ENCODE data around the gene SUPT3H.
"Not testable (repeated sequence)": the region's sequence is repeated elsewhere in the genome, so short reads cannot be mapped to it uniquely, and the experiment has no call there.

Gene SUPT3H

DNA sequence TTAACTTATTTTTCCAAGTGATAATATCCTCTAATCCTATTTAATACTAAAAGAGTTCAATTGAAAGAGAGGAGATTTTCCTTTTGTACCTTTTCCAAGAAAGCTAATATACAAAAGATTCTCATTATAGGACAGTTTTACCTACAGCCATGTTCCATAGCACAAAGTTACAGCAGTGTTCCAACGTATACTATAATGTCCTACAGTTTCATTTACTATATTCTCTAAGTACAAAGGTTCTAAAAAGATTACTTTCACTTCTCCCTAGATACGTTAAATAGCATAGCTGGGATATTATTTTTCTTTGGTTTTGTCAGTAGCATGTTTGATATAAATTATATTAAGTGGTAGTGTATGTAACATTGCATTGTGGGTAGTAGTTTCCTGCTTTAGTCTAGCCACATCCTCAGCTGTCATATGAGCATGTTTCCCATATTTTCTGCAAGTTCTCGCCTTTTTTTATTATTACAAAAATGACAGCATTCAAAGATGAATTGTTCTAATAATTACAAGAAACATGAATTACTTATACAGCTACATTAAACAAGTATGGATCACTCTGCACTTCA is 54.0 kb downstream of the SUPT3H start:
- no peak for DNase-seq (ENCODE audit: low spot score)

GRCh38 chr6:45320349-45320748 is 57.4 kb downstream of the SUPT3H start:
- no peak for DNase-seq (ENCODE audit: low spot score)

DNA sequence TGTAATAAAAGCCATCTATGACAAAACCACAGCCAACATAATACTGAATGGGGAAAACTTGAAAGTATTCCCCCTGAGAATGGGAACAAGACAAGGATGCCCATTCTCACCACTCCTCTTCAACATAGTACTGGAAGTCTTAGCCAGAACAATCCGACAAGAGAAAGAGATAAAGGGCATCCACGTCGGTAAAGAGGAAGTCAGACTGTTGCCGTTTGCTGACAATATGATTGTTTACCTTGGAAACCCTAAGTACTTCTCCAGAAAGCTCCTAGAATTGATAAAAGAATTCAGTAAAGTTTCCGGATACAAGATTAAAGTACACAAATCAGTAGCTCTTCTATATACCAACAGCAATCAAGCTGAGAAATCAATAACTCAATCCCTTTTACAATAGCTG is 63.6 kb downstream of the SUPT3H start:
- DNase-seq (ENCODE audit: low spot score): no peak

- no peak for DNase-seq (ENCODE audit: low spot score)
Observed at GRCh38 chr6:45310118-45310788, 67.5 kb downstream of the SUPT3H start.

GRCh38 chr6:45305546-45305945 is 72.2 kb downstream of the SUPT3H start:
- no peak for DNase-seq (ENCODE audit: low spot score)

- DNase-seq (ENCODE audit: low spot score): no peak
Observed at GRCh38 chr6:45302832-45303231, 74.9 kb downstream of the SUPT3H start.

- no peak for DNase-seq (ENCODE audit: low spot score)
Observed at GRCh38 chr6:45301348-45302142, 76.2 kb downstream of the SUPT3H start.

DNA sequence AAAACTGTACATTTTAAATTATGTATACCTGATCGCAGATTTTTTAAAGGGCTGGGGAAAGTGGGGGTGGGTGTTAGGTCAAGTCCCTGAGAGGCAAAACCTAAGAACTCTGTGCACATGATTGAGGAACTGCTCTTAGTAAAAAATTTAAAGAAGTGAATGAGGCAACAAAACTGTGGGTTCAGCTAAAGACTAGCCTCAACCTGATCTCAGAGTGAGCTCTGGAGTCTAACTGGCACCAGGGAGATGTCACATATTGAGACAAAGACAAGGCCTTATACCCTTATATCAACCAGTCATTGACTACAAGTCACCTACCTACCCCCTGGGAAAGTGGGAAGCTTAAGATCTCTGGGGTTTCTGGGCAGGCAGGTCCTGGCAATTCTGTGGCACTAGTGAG is 77.0 kb downstream of the SUPT3H start:
- DNase-seq (ENCODE audit: low spot score): no peak

DNA sequence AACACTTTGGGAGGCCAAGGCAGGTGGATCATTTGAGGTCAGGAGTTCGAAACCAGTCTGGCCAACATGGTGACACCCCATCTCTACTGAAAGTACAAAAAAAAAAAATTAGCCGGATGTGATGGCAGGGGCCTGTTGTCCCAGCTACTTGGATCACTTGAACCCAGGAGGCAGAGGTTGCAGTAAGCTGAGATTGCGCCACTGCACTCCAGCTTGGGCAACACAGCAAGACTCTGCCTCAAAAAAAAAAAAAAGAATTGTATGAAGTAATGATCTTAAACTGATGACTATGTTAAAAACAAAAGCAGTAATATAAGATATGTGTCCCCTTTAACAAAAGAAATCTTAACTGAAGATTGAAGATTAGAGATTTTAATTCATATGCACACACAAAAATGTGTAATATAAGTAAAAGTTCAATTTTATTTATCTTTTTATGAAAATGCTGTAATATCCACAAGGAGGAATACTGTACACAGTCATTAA is 78.6 kb downstream of the SUPT3H start:
- no peak for DNase-seq (ENCODE audit: low spot score)

- DNase-seq (ENCODE audit: low spot score): no peak
Observed at GRCh38 chr6:45297320-45297719, 80.4 kb downstream of the SUPT3H start.

DNA sequence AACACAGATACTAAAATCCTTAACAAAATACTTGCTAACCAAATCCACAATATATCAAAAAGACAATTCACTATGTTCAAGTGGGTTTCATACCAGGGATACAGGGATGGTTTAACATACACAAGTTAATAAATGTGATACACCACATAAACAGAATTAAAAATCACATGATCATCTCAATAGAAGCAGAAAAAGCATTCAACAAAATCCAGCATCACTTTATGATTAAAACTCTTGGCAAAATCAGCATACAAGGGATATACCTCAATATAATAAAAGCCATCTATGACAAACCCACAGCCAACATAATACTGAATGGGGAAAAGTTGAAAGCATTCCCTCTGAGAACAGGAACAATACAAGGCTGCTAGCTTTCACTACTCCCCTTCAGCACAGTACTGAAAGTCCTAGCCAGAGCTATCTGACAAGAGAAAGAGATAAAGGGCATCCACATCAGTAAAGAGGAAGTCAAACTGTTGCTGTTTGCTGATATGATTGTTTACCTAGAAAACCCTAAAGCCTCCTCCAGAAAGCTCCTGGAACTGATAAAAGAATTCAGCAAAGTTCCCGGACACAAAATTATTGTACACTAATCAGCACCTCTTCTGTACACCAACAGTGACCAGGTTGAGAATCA is 83.6 kb downstream of the SUPT3H start:
- not testable (repeated sequence) for DNase-seq (ENCODE audit: low spot score)

GRCh38 chr6:45293306-45293705 is 84.4 kb downstream of the SUPT3H start:
- no peak for DNase-seq (ENCODE audit: low spot score)

- no peak for DNase-seq (ENCODE audit: low spot score)
Observed at GRCh38 chr6:45289751-45290514, 87.8 kb downstream of the SUPT3H start.

DNA sequence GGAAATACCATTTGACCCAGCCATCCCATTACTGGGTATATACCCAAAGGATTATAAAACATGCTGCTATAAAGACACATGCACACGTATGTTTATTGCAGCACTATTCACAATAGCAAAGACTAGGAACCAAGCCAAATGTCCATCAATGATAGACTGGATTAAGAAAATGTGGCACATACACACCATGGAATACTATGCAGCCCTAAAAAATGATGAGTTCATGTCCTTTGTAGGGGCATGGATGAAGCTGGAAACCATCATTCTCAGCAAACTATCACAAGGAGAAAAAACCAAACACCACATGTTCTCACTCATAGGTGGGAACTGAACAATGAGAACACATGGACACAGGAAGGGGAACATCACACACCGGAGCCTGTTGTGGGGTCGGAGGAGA is 91.0 kb downstream of the SUPT3H start:
- not testable (repeated sequence) for DNase-seq (ENCODE audit: low spot score)

DNA sequence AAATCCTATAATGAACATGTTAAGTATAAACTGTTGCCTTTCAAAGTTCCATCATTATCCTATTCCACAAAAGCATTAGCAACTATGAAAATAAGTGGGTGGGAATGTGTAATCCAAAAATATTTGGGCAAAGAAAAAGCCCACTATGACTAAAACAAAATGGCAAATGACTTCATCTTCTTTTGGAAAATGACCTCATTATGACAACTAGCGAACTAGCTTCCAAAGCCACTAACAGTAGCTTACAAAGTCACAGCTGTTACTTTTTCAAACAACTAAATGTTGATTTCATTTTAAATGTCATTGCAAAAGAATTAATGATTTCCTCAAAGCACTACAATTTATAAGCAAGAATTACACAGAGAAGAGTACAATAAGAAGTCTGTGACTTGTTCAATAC is 99.4 kb downstream of the SUPT3H start:
- no peak for DNase-seq (ENCODE audit: low spot score)

DNA sequence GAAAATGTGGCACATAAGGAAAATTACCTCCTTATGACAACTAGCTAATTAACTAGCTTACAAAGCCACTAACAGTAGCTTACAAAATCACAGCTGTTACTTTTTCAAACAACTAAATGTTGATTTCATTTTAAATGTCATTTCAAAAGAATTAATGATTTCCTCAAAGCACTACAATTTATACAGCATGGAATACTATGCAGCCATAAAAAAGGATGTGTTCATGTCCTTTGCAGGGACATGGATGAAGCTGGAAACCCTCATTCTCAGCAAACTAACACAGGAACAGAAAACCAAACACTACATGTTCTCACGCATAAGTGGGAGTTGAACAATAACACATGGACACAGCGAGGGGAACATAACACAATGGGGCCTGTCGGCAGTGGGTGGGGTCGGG is 100.0 kb downstream of the SUPT3H start:
- DNase-seq (ENCODE audit: low spot score): not testable (repeated sequence)

DNA sequence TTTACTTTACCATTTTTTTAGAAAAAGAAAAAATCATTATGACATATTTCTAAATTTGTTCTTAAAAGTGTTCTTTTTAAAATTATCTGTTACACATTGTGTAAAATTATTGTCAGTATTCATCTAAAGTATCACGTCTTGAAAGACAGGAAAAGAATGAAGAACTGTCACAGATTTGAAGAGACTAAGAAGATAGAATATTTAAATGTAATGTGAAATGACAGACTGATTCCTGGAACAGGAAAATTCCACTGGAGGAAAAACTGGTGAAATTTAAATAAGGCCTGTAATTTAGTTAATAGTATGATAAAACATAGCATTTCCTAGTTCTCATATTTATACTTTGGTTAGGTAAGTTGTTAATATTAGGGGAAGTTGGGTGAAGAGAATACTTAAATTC is 102.4 kb downstream of the SUPT3H start:
- no peak for DNase-seq (ENCODE audit: low spot score)

- no peak for DNase-seq (ENCODE audit: low spot score)
Observed at GRCh38 chr6:45272626-45273025, 105.1 kb downstream of the SUPT3H start.

DNA sequence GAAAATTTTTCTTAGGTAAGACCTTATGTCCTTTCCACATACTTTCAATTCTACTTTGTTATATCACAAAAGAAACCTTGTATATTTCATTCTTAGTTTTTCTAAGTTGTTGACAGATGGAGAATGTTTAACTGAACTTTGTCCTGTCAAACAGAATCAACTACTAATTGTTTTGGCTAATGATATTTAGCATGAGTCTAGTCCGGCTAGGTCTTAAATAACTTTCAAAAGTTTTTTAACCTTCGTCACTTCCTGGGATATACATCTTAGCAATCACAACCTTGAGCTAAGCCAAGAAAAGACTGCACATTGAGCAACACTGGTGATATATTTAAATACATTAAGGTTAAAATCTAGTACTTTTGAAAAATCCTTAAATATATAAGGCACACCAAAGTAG is 112.5 kb downstream of the SUPT3H start:
- no peak for DNase-seq (ENCODE audit: low spot score)

GRCh38 chr6:45260696-45261095 is 117.0 kb downstream of the SUPT3H start:
- no peak for DNase-seq (ENCODE audit: low spot score)

- no peak for DNase-seq (ENCODE audit: low spot score)
Observed at GRCh38 chr6:45256697-45257695, 120.7 kb downstream of the SUPT3H start.
